ENCODE measurements around the gene ZNF575. TPM values are rescaled to one million over a fixed set of nuclear protein-coding genes. Genes with fewer than 3 reads are reported as not detected.

The ZNF575 gene
- total RNA-seq, 4 donors from 2014 or later, result 0.21 to 2.8 TPM; not detected in 2

Other genes starting within 250 kb of the ZNF575 start
- 1 to 10 TPM in 2 of 4 donors, under 1 TPM in 1, not detected in 1; 0.24 to 1.3 (median 1.1) TPM for gene CD177, start 179.5 kb upstream of the ZNF575 start, total RNA-seq
- gene TEX101, start 118.3 kb upstream of the ZNF575 start, total RNA-seq, result not detected
- gene LYPD3, start 67.6 kb upstream of the ZNF575 start, total RNA-seq, result 1 to 10 TPM in 1 of 4 donors, under 1 TPM in 1, not detected in 2; 0.28 to 2.4 TPM
- gene PHLDB3, start 28.4 kb upstream of the ZNF575 start, total RNA-seq, result 10 to 100 TPM in 2 of 4 donors, under 1 TPM in 2; 0.51 to 27.1 (median 6.1) TPM
- 10 to 100 TPM in 2 of 4 donors, 1 to 10 TPM in 1, under 1 TPM in 1; 0.77 to 29.0 (median 12.5) TPM for gene ETHE1, start 6.0 kb upstream of the ZNF575 start, total RNA-seq
- 10 to 100 TPM; 22.7 to 53.2 (median 30.7) TPM for gene XRCC1, start 42.3 kb downstream of the ZNF575 start, total RNA-seq
- gene PINLYP, start 42.6 kb downstream of the ZNF575 start, total RNA-seq, result 10 to 100 TPM in 3 of 4 donors, 1 to 10 TPM in 1; 4.6 to 46.5 (median 10.3) TPM
- 10 to 100 TPM in 2 of 4 donors, 1 to 10 TPM in 2; 4.1 to 31.0 (median 17.2) TPM for gene IRGQ, start 62.9 kb downstream of the ZNF575 start, total RNA-seq
- gene ZNF576, start 63.4 kb downstream of the ZNF575 start, total RNA-seq, result 10 to 100 TPM in 3 of 4 donors, 1 to 10 TPM in 1; 2.4 to 19.0 (median 12.6) TPM
- gene SRRM5, start 78.9 kb downstream of the ZNF575 start, total RNA-seq, result under 1 TPM in 1 of 4 donors, not detected in 3; 0.58 TPM
- 10 to 100 TPM in 3 of 4 donors, 1 to 10 TPM in 1; 1.5 to 83.3 (median 44.5) TPM for gene ZNF428, start 86.4 kb downstream of the ZNF575 start, total RNA-seq
- 10 to 100 TPM in 2 of 4 donors, 1 to 10 TPM in 2; 2.1 to 18.6 (median 10.5) TPM for gene CADM4, start 106.7 kb downstream of the ZNF575 start, total RNA-seq
- 10 to 100 TPM; 15.6 to 69.9 (median 26.7) TPM for gene PLAUR, start 137.0 kb downstream of the ZNF575 start, total RNA-seq
- not detected for gene IRGC, start 182.9 kb downstream of the ZNF575 start, total RNA-seq
- 10 to 100 TPM; 14.9 to 44.9 (median 27.2) TPM for gene SMG9, start 221.8 kb downstream of the ZNF575 start, total RNA-seq
- gene KCNN4, start 247.8 kb downstream of the ZNF575 start, total RNA-seq, result 1 to 10 TPM in 3 of 4 donors, under 1 TPM in 1; 0.77 to 9.2 (median 5.6) TPM

All from uterus (tissue), 4 donors.